GM21367 (cell line): ENCODE results near the gene RAD51B.
"Not testable (repeated sequence)": the region's sequence is repeated elsewhere in the genome, so short reads cannot be mapped to it uniquely, and the experiment has no call there.

Source experiments
- ATAC-seq: cut with Tn5 transposase; IDR thresholded peaks from one replicate; pipeline ENCODE4 v1.9.1; 2021; ENCODE audit not compliant: unreplicated experiment

RAD51B gene

GRCh38 chr14:67819563-67820421 lies at the start of gene RAD51B:
Gene RAD51B (plus strand): TSS chr14:67819779.
- ATAC-seq, result peak; percentile 42

- no peak for ATAC-seq
Observed at GRCh38 chr14:67773844-67774377, 45.7 kb upstream of the RAD51B start.

- ATAC-seq, result no peak
Observed at GRCh38 chr14:67776653-67777322, 42.8 kb upstream of the RAD51B start.

GRCh38 chr14:67778792-67779191 lies 40.8 kb upstream of the RAD51B start:
- ATAC-seq, result no peak

- no peak for ATAC-seq
Observed at GRCh38 chr14:67782090-67782489, 37.5 kb upstream of the RAD51B start.

- ATAC-seq, result no peak
Observed at GRCh38 chr14:67784244-67784823, 35.2 kb upstream of the RAD51B start.

- ATAC-seq, result no peak
Observed at GRCh38 chr14:67785270-67786109, 34.1 kb upstream of the RAD51B start.

GRCh38 chr14:67787673-67788072 lies 31.9 kb upstream of the RAD51B start:
- ATAC-seq, result no peak

GRCh38 chr14:67798731-67799130 lies 20.8 kb upstream of the RAD51B start:
- no peak for ATAC-seq

- no peak for ATAC-seq
Observed at GRCh38 chr14:67800743-67801142, 18.8 kb upstream of the RAD51B start.

- ATAC-seq, result no peak
Observed at GRCh38 chr14:67806246-67806645, 13.3 kb upstream of the RAD51B start.

GRCh38 chr14:67814821-67815220 lies 4.8 kb upstream of the RAD51B start:
- no peak for ATAC-seq

GRCh38 chr14:67815573-67816225 lies 3.9 kb upstream of the RAD51B start:
- no peak for ATAC-seq

GRCh38 chr14:67816326-67817002 lies 3.1 kb upstream of the RAD51B start, which contains the start of gene ZFYVE26:
Gene ZFYVE26 (minus strand): TSS chr14:67816590. CDS start chr14:67815963, 627 bp downstream.
- ATAC-seq, result peak; percentile 82

- no peak for ATAC-seq
Observed at GRCh38 chr14:67817750-67818438, 1.7 kb upstream of the RAD51B start.

GRCh38 chr14:67818476-67818875 lies 1.1 kb upstream of the RAD51B start:
- not testable (repeated sequence) for ATAC-seq

GRCh38 chr14:67820428-67820971 lies 921 bp downstream of the RAD51B start:
- no peak for ATAC-seq

GRCh38 chr14:67821121-67821520 lies 1.5 kb downstream of the RAD51B start:
- no peak for ATAC-seq

GRCh38 chr14:67831113-67831512 lies 11.5 kb downstream of the RAD51B start:
- no peak for ATAC-seq
